ENCODE data around the gene MAGEA11.
"Not testable (repeated sequence)": the region's sequence is repeated elsewhere in the genome, so short reads cannot be mapped to it uniquely, and the experiment has no call there.

The MAGEA11 gene

GRCh38 chrX:149711545-149712236, at the start of gene MAGEA11:
Gene MAGEA11, plus strand, starts transcription at chrX:149712060. Its CDS starts 1,100 bp downstream, at chrX:149713160.
- no peak for DNase-seq (ENCODE audit: low read depth in 2 of 2)

DNA sequence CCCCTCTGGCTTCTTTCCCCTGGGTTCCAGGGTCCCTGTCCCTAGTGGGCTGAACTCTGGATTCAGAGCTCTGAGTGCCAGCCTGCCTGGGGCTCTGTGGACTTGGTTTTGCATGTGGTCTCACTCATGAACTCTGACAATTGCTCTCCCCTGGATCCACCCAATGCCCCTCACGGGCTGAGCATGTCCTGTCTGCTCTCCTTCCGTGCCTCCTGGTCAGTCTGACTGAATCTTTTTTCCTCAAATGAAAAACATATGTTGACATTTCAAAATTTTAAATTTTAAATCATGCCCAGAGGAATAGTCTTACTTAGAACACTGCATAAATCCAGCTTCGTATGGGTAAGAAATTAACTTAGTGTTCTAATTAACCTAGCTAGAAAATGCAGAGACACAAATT, 36.8 kb upstream of the MAGEA11 start:
- DNase-seq (ENCODE audit: low read depth in 2 of 2): not testable (repeated sequence)

DNA sequence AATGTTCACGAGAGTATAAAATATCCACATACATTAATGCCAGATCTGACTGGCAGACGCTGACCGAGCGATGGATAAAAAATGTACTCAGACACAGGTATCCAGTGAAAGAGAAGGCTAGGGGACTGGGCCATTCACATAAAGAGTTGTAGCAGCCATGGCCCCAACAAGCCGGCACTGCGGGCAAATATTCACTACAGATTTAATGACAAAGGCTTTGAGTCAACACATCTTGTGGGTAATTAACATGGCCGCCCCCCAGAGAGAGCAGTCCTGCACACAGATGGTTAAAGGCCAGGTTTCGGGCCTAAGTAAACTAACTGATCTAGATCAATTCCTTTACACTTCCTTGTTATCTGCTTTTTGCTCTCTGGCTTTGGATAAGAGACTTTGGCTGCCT, 36.3 kb upstream of the MAGEA11 start:
- not testable (repeated sequence) for DNase-seq (ENCODE audit: low read depth in 2 of 2)

DNA sequence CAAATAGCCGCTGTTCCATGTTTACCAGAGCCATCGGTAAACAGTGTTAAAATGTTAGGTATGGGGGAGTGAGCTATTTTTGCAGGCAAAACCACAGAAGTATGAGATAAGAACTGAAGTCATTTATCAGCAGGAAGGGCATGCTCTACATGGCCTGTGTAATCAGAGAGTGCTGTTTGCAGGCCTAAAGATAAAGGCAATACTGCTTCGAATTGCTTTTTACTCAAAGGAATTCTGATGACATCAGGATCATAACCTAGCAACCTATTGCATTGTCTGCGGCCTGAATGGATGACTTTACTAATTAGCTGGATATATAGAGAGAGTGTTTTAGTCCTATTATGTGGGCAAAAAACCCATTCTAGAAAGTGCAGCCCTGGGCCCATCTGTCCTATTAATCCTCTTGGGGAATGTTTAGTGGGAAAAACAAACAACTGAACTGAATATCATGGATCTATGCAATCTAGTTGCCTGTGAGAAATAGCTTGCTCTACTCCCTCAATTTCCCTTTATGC, 32.6 kb upstream of the MAGEA11 start:
- DNase-seq (ENCODE audit: low read depth in 2 of 2): not testable (repeated sequence)

- DNase-seq (ENCODE audit: low read depth in 2 of 2): no peak
Measured at GRCh38 chrX:149681182-149681581, 30.7 kb upstream of the MAGEA11 start.

GRCh38 chrX:149682031-149682430, 29.8 kb upstream of the MAGEA11 start:
- DNase-seq (ENCODE audit: low read depth in 2 of 2): no peak

GRCh38 chrX:149682956-149683947, 28.6 kb upstream of the MAGEA11 start:
- DNase-seq (ENCODE audit: low read depth in 2 of 2): no peak

DNA sequence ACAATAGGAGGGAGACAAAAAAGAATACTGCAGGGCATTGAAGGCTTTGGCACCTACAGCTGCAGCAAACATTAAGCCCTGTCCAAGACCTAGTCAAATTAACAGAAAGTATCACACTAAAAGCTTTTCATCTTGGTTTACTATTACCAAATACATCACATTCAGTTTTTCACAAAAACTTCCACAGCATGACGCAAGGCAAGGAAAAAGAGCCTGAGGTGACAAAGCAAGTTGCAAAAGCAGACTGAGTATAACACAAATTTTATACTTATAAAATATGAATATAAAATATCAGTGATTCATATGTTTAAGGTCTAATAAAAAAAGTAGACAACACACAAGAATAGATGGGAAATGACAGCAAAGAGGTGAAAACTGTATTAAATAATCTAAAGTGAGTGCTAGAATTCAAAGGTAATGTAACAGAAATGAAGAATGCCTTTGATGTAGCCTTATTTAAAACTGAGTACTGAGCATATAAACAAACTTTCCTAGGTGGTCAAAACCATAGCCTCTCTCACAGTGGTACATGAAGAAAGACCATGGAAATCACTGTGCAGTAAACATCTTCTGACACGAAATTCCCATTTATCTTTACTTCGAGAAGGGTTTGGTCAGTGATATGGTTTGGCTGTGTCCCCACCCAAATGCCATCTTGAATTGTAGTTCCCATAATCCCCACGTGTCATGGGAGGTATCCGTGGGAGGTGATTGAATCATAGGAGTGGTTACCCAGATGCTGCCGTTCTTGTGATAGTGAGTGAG, 27.7 kb upstream of the MAGEA11 start:
- DNase-seq (ENCODE audit: low read depth in 2 of 2): no peak

DNA sequence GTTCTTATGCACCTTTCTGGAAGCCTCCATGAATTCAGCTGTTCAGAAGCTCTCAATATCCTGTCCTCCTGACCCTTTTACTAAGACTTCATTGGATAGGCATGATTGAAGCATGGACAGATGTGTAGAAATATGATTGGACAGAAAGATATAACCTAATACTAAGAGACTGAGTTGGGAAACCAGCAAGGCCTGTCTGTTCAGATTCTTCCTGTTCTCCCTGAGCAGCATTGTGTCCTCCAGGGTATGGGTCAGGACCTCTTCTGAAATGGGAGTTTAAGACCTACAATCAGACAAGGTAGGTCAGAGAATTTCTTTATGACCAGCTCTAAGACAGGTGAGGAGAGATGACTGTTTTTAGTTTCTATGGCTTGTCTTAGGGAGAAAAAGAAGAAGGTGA, 23.9 kb upstream of the MAGEA11 start:
- DNase-seq (ENCODE audit: low read depth in 2 of 2): no peak

DNA sequence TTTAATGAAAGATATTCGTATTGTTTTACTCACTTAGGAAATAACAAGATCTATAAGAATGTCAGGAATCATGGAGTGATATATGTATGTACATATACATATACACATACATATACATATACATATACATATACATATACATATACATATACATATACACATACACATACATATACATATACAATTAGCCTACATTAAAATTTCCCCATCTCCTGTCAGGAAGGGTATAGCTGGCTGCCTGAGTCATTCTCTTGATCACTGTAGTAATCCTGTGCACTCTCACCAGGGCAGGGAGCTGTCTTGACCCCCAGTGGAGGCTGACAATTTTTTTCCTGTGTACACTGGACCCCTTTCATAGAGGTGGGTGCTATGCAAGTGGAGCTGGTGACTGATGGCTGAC, 23.3 kb upstream of the MAGEA11 start:
- DNase-seq (ENCODE audit: low read depth in 2 of 2): no peak

GRCh38 chrX:149691794-149692193, 20.1 kb upstream of the MAGEA11 start:
- DNase-seq (ENCODE audit: low read depth in 2 of 2): no peak

GRCh38 chrX:149692686-149693272, 19.1 kb upstream of the MAGEA11 start:
- DNase-seq (ENCODE audit: low read depth in 2 of 2): not testable (repeated sequence)

- no peak for DNase-seq (ENCODE audit: low read depth in 2 of 2)
Measured at GRCh38 chrX:149699761-149700160, 12.1 kb upstream of the MAGEA11 start.

DNA sequence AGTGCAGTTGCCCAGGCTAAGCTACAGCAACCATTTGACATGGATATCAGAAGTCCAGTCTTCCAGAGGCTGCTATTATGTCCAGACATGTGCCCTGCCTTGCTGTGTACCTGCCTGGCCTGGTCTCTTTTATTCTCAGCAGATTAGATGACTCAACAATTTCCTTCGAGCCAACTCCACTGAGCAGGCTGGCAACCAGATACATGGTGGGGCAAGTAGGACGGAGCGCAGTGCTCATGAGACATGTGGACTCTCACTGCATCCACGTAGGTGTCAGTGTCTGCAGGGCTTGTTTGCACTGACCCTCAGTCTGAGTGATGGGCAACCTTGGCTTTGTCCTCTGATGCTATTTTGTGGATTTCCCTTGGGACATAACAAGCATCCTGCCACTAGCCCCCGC, 7.2 kb upstream of the MAGEA11 start:
- DNase-seq (ENCODE audit: low read depth in 2 of 2): no peak

- no peak for DNase-seq (ENCODE audit: low read depth in 2 of 2)
Measured at GRCh38 chrX:149707147-149707901, 4.5 kb upstream of the MAGEA11 start.

- no peak for DNase-seq (ENCODE audit: low read depth in 2 of 2)
Measured at GRCh38 chrX:149712831-149713230, 971 bp downstream of the MAGEA11 start.

- no peak for DNase-seq (ENCODE audit: low read depth in 2 of 2)
Measured at GRCh38 chrX:149713279-149714050, 1.6 kb downstream of the MAGEA11 start.

- no peak for DNase-seq (ENCODE audit: low read depth in 2 of 2)
Measured at GRCh38 chrX:149715468-149715867, 3.6 kb downstream of the MAGEA11 start.

DNA sequence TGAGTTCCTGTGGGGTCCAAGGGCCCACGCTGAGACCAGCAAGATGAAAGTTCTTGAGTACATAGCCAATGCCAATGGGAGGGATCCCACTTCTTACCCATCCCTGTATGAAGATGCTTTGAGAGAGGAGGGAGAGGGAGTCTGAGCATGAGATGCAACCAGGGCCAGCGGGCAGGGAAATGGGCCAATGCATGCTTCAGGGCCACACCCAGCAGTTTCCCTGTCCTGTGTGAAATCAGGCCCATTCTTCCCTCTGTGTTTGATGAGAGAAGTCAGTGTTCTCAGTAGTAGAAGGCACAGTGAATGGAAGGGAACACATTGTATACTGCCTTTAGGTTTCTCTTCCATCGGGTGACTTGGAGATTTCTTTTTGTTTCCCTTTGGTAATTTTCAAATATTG, 4.8 kb downstream of the MAGEA11 start:
- no peak for DNase-seq (ENCODE audit: low read depth in 2 of 2)

DNA sequence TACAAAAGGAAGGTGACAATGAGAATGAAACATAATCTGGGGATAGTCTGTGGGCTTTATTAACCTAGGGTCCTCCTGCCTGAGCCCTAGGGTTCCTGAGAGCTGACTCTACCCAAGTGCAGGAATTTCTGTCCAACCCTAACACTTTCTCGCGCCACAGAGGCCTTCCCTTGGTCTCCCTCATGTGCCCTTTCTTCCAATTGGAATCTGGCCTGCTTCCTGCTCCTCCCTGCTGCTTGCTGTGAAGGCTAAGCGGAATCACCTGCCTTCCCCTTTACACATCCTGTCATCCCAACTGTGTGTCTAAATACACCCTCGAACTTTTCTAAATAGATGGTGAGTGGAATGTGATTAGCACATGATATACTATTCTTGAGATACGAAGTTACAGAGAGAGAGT, 5.9 kb downstream of the MAGEA11 start:
- DNase-seq (ENCODE audit: low read depth in 2 of 2): no peak
